ENCODE data around the gene CORO7.

Gene CORO7

DNA sequence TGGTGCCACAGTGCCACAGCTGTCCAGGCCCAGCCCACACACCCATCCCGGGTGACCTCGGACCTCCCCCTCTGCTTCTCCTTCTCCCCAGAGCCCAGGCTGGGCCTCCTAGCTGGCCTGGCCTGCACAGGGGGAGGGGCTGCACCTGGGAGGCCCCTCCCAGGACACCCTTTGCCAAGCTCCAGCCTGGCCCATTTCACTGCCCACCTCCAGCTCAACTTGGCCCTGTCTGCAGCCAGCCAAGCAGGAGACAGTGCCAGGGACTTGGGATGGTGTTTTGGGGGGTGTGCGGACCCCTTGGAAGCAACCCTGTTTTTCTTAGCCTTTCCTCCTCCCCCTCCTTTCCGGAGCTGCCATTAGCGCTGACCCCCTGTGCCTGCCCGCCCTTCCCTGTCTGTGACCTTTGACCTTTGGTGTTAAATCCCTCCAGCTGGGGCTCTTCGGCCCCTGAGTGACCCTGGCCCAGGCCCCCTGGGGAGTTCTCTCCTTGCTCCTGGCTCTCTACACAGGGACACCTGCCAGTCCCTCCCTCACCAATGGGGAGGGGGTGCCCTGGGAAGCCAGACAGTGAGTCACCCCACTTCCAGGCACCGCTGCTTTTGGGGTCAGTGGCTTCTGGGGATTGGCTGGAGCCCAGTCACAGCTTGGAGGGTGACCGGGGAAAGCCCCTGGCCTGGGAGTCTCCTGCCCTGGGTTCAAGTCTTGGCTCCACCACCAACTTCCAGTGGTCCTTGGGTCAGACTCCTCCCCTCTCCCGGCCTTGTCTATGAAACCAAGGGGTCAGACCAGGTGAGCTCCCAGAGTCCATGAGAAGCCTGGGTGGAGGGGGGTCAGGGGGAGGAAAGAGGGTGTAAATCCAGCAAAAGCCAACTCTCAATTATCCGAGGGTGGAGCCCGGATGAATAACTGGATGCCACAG lies 98.6 kb downstream of the CORO7 start:
- no peak for DNase-seq

DNA sequence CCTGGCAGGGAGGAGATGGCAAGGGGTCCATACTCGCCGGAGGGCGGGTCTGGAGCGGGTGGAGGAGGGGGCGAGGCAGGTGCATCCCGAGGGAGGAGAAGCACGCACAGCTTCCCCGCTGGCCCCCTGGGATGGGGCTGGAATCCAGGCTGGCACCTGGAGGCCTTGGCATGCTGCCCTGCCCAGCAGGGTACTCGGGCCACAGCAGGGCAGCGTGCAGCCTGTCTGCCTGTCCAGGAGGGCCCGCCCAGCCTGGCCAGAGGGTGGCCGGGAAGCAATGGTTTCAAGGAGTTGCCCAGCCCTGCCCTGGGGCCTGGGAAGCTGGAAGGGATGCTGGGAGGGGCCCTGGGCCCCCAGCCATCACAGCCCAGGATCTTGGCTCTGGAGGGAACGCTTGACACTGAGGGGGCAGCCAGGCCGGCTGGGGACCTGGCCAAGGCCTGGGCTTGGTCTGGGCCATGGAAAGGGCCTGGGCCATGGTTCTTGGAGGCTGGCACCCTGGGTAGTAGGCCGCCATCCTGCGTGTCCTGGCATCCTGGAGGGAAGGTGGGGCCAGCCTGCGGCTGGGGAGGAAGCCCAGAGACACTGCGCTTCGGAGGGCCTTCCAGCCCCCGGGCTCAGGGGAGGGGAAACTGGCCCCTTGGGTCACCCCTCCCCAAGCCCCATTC lies 99.4 kb downstream of the CORO7 start:
- DNase-seq: no peak

DNA sequence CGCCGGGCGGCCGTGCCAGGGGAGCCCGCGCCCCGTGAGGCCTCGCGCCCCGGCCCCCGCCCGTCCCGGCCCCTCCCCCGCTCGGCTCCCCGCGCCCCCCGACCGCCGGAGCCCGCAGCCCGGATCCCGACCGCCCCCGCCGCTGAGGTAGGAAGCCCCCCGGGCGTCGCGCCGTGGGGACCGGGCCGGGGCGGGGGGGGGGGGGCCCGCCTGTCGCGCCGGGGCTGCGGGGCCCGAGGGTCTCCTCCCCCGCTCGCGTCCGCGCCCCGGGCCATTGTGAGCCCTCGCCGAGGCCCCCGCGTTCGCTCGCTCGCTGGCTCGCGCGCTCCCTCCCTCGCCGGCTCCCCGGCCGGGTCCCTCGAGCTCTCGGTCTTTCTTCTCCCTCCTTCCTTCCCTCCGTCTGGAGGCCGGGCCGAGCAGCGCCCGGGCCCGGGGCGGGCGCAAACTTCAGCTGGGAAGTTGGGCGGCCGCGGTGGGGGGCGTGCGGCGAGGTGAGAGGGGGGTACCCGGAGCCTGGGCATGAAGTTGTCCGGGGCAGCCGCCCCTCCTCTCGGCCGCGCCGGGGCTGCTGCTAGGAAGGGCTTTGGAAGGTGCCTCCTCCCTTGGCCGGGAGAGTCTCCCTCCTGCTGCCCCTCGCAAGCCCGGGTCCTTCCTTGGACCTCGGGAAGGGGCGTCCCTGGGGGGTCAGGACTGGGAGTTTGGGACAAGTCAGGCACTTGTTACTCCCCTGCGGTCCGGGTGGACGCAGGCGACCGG lies 100.1 kb downstream of the CORO7 start:
- DNase-seq: no peak

DNA sequence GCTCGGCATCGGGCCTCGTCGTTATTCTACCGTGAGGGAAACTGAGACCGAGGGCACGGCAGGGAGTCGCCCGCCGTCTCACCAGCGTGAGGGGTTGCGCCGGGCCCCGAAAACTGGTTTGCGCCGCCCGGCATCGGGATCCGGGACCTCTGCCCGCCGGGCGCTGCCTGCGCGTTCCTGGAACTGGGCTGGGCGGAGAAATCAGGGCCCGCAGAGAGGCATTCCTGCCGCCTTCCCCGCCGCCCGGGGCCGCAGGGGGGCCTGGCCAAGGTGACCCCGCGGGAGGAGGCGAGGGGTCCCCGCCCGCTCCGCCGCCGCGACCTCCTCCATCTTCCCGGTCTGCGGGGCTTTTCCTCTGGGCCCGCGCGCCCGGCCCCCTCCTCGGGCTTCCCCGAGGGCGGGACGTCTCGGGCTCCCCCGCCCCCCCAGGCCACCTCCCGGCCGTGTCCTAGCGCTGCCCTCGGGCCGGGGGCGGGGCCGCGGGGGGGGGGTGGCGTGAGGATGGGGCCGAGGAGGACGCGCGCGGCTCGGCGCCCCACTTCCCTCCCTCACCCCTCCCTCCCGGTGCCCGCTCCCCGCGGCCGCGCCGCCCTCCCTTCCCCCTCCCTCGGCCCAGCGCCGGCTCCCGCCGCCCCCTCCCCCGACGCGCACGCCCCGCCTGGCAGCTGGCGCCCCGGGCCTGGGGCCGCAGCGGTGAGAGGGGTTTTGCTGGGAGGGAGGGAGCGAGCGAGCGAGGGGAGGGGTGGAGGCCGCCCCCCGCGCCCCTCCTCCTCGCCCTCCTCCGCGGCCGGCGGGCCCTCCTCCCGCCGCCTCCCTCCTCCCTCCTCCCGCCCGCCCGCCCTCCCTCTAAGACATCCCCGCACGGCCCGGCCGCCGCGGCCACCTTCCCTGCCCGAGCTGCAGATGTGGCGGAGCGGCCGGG lies 100.9 kb downstream of the CORO7 start, which contains the start of gene GLIS2:
TSS of gene GLIS2 (plus strand) at position 882 of the 922 bp plus-strand sequence. CDS start 16,214 bp downstream, outside the sequence.
- no peak for DNase-seq

DNA sequence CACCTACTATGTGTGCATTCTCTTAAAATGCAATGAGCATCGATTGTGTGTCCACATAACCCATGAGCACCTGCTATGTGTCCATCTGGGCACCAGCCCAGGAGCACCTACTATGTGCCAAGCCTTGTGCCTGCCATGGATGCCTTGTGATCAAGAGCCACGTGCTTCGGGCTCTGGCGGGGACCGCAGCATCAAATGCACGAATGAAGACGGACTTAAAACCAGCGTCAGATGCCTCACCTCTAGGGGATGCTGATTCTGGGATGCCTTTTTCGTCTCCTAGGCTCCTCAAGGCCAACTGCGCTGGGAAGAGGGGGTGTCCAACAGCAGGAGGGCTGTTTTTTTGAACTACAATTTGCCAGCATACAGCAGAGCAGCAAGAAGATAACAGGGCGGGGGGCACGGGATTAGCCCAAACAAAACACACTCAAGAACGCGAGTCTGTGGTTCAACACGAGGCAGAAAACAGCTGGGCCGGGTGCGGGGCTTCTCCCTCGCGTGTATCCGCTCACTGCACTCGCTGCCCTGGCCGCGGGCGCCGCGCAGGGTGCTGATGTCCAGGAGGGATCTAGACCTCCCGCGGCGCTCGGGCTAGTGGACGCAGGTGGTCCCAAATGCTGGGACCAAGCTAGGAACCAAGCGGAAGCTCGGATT lies 101.7 kb downstream of the CORO7 start:
- peak in 1 of 2 experiments; percentile 46 for DNase-seq

DNA sequence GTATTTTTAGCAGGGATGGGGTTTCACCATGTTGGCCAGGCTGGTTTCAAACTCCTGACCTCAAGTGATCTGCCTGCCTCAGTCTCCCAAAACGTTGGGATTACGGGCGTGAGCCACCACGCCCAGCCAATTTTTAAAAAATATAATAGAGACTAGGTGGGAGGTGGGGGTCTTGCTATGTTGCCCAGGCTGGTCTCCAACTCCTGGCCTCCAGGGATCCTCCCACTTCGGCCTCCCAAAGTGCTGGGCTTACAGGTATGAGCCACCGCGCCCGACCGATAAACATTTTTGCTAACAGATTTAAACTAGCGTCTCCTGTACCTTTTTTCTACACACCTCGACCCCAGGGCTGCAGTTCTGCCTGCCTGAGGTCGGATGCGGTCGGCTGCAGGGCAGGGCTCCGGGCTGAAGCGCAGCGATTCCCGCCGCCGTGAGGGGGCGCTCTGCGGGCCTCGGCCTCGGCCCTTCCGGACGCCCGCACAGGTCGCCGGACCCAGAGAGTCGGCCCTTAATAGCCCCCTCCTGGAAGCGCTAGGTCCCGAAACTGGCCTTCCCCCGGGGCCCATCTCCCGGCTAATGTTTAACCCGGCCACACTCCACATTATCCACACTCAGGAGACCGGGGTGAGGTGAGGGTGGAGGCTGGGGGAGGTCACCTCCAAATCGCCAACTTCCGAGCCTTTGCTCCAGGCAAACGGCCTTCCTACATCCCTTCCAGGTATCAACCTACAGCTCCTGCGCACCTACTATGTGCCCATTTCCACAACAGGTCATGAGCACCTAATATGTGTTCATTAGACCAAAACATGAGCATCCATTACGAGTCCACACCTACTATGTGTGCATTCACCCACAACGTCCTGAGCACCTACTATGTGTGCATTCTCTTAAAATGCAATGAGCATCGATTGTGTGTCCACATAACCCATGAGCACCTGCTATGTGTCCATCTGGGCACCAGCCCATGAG lies 102.5 kb downstream of the CORO7 start:
- no peak for DNase-seq

DNA sequence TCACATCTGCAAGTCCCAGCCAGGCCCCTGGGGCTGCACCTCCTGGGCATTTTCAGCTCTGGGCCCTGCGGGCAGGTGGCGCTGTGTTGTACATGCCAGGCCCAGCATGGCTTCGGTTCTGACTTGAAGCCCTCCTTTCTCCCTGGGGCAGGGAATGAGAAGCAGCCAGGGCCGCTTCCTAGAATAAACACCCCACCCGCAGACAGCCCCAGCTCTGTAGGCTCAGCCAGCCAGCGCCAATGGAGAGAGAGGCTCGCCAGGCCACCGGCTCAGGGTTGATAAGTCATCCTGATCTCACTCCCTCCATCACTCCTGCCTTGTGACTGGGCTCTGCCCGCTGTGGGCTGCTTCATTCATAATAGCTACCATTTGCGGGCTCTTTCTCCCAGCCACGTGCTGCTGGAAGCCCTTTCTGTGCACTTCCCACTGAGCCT lies 106.5 kb downstream of the CORO7 start:
- peak; percentile 69 to 78 for DNase-seq

DNA sequence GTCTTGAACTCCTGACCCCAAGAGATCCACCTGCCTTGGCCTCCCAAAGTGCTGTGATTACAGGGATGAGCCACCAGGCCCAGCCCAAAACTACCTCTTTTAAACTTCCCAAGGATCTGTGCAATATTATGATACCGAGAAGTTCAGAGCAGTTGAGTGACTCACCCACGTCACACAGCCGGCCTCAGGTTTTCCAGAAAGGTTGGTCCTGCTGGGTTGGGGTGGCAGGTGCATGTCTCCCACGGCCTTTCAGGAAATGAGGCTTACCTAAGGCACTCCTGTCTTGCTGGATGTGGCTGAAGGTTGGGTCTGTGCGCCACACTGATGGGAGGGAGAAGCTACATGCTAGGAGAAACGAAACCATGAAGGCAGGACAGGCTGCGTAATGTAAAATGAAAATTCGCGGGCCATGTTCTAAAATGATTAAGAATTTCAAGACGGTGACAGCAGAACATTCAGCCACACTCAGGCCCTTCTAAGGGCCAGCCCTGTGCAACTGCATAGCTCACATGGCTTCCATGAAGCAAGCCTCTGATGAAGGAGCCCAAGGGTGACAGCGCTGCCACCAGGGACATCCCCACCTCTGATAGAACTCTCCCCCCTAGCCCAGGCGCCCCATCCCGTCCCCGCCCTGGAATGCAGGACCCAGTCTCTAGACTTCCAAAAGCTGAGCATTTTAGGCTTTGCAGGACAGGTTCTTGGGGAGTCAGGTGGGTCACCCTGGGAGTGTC lies 107.1 kb downstream of the CORO7 start:
- no peak for DNase-seq

DNA sequence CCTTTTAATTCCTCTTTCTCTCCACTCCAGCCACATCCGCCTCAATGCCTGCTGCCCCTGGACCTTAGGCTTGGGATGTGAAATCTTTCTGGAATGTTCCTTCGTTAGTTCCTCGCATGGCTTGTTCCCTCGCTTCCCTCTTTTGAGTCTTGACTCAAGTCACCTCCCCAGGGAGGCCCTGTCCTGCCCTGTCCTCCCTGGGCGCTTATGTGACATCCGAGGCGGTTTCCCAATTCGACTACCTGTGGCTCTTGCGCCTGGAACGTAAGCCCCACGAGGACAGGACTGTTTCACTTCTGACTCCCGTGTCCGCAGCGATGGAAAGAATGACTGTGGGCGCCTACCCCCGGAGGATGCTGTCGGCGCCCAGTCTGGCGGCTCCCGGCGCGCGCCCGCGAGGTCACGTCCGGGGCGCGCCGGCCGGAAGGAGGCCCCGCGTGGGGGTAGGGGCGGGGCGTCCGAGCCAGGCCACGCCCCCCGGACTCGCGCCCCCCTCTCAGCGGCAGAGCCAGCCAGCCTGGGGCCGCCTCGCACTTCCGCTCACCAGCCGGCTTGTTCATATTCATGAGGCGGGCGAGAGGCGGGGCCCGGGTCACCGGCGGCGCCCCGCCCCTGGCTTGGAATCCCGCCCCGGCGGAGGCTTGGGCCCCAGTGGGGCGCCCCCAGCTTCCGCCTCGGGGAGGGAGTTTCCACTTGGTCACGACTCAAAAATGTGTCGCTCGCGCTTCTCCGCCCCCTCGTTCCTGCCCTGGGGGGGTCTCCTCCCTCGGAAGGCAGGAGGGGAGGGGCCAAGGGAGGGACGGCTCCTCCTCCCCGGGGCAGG lies 109.0 kb downstream of the CORO7 start:
- DNase-seq: peak; percentile 96 to 97

DNA sequence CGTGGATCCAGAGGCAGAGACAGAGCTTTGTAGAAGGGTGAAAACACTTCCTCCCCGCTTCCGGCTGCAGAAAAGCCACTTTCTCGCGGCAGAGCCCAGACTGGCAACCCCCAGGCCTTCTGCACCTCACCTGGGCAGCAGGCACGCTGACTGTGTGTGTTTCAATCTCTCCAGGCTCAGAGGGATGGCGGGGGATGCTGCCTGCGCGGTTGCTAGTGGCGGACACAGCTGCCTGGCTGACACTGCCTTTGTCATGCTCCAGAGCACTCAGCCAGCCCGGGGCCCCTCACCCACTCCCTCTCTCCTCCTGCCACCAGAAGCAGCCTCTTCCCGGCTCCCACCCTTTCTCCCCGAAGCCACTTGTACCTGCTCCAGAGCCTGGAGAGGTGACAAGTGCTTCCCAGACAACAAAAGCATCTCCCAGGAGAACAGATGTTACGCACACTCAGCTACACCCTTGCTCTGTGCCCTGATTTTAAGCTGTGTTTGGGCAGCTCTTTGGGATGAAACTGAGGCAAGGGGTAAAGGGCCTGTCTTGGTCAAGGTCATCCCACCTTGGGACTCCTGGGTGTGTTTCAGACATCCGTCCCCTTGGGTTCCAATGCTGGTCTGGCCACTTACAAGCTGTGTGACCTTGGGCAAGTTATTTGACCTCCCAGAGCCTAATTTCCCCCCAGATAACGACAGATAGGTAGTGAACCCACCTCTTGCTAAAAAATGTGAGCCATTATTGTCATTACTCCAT lies 109.8 kb downstream of the CORO7 start:
- DNase-seq: peak; percentile 48 to 59
